ENCODE data around the gene C1GALT1C1.
A peak's percentile ranks its signal among the peaks of the same experiment; 100 is the strongest.

The C1GALT1C1 gene

GRCh38 chrX:120664081-120664480, 34.2 kb upstream of the C1GALT1C1 start:
- no peaks in the 10 kb centered on the region for H3F3A ChIP-seq (ENCODE audit: insufficient read depth, low read length)
- no peaks in the 10 kb centered on the region for H3K27me3 ChIP-seq (ENCODE audit: insufficient read depth, low read length)
- H3K27ac ChIP-seq (ENCODE audit: low read depth, low read length, poor library complexity, severe bottlenecking) = no peak overlapping the region
- H4K20me1 ChIP-seq (ENCODE audit: insufficient read depth, low read length) = no peaks in the 10 kb centered on the region
- H3K9ac ChIP-seq (ENCODE audit: low read length) = no peak overlapping the region
- no peaks in the 10 kb centered on the region for H3K9me2 ChIP-seq (ENCODE audit: low read depth, low read length)
- no peaks in the 10 kb centered on the region for H3K79me2 ChIP-seq (ENCODE audit: insufficient read depth, low read length)
- no peak overlapping the region for H3K4me2 ChIP-seq (ENCODE audit: low read length)
- TF ChIP-seq CTCF (IDR thresholded peaks at IDR 0.05; ENCODE audit: low read length) = peak; percentile 49; the same call in 1 of the 2 replicates
- no peak for TF ChIP-seq EZH2 (IDR thresholded peaks at IDR 0.05; ENCODE audit: borderline replicate concordance, low read length)
- no peaks in the 10 kb centered on the region for H3K9me3 ChIP-seq (ENCODE audit: low read length)
- peaks cover 15% of the 10 kb centered on the region for H3K4me1 ChIP-seq (ENCODE audit: insufficient read depth, low read length, severe bottlenecking)
- H3K36me3 ChIP-seq (ENCODE audit: insufficient read depth, low read length) = no peaks in the 10 kb centered on the region
- no peak overlapping the region for H2AFZ ChIP-seq (ENCODE audit: low read length)
- H3K4me3 ChIP-seq (ENCODE audit: low read depth, low read length, poor library complexity, severe bottlenecking) = no peak overlapping the region

DNA sequence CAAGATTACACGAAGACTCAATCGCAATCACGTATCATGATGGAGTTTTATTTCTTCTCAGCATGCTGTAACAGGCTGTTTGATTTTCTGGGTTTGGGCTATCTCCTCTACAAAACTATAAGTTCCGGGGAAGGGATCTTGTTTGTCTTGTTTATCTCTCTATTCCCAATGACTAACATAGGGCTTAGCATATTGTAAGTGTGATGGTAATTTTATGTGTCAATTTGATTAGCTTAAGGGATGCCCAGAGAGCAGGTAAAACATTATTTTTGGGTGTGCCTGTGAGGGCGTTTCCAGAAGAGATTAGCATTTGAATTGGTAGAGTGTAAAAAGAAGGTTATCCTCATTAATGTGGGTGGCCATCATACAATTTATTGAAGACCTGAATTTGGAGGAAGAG, 32.8 kb upstream of the C1GALT1C1 start:
- TF ChIP-seq EZH2 (IDR thresholded peaks at IDR 0.05; ENCODE audit: borderline replicate concordance, low read length) (no peak), CTCF (IDR thresholded peaks at IDR 0.05; ENCODE audit: low read length) (no peak)
- no peaks in the 10 kb centered on the region for H4K20me1 ChIP-seq (ENCODE audit: insufficient read depth, low read length)
- H3K79me2 ChIP-seq (ENCODE audit: insufficient read depth, low read length) = no peaks in the 10 kb centered on the region
- no peaks in the 10 kb centered on the region for H3F3A ChIP-seq (ENCODE audit: insufficient read depth, low read length)
- no peaks in the 10 kb centered on the region for H3K36me3 ChIP-seq (ENCODE audit: insufficient read depth, low read length)
- no peaks in the 10 kb centered on the region for H3K9me3 ChIP-seq (ENCODE audit: low read length)
- H3K4me3 ChIP-seq (ENCODE audit: low read depth, low read length, poor library complexity, severe bottlenecking) = no peak overlapping the region
- no peak overlapping the region for H3K9ac ChIP-seq (ENCODE audit: low read length)
- no peaks in the 10 kb centered on the region for H3K9me2 ChIP-seq (ENCODE audit: low read depth, low read length)
- H3K27ac ChIP-seq (ENCODE audit: low read depth, low read length, poor library complexity, severe bottlenecking) = no peak overlapping the region
- no peaks in the 10 kb centered on the region for H3K27me3 ChIP-seq (ENCODE audit: insufficient read depth, low read length)
- H2AFZ ChIP-seq (ENCODE audit: low read length) = peak overlapping the region; percentile 63; the same call in 1 of the 2 replicates
- no peak overlapping the region for H3K4me2 ChIP-seq (ENCODE audit: low read length)
- peaks cover 15% of the 10 kb centered on the region for H3K4me1 ChIP-seq (ENCODE audit: insufficient read depth, low read length, severe bottlenecking)

DNA sequence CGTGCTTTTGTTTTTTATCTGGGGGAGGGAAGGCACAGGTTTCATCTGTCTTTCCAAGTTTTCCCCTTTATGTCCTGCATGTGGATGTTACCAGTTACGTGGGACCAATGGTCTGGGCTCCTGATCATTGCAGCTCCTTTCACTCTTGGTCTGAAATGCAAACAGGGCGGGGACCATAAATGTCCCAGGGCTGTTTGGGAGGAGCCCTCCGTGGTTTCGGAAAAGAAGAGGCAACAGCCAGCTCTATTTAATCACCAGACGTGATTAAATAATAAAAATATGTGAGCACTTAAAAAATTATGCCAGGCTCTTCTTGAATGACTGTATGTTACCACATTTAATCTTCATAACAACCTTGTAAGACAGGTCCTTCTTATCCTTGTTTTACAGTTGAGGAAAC, 30.8 kb upstream of the C1GALT1C1 start:
- no peaks in the 10 kb centered on the region for H3K27me3 ChIP-seq (ENCODE audit: insufficient read depth, low read length)
- no peaks in the 10 kb centered on the region for H3F3A ChIP-seq (ENCODE audit: insufficient read depth, low read length)
- no peak overlapping the region for H2AFZ ChIP-seq (ENCODE audit: low read length)
- no peaks in the 10 kb centered on the region for H4K20me1 ChIP-seq (ENCODE audit: insufficient read depth, low read length)
- H3K4me3 ChIP-seq (ENCODE audit: low read depth, low read length, poor library complexity, severe bottlenecking) = no peak overlapping the region
- peaks cover 10% of the 10 kb centered on the region for H3K4me1 ChIP-seq (ENCODE audit: insufficient read depth, low read length, severe bottlenecking)
- TF ChIP-seq EZH2 (IDR thresholded peaks at IDR 0.05; ENCODE audit: borderline replicate concordance, low read length) (no peak), CTCF (IDR thresholded peaks at IDR 0.05; ENCODE audit: low read length) (no peak)
- no peaks in the 10 kb centered on the region for H3K36me3 ChIP-seq (ENCODE audit: insufficient read depth, low read length)
- H3K4me2 ChIP-seq (ENCODE audit: low read length) = no peak overlapping the region
- H3K9me2 ChIP-seq (ENCODE audit: low read depth, low read length) = no peaks in the 10 kb centered on the region
- no peak overlapping the region for H3K9ac ChIP-seq (ENCODE audit: low read length)
- no peaks in the 10 kb centered on the region for H3K9me3 ChIP-seq (ENCODE audit: low read length)
- no peaks in the 10 kb centered on the region for H3K79me2 ChIP-seq (ENCODE audit: insufficient read depth, low read length)
- no peak overlapping the region for H3K27ac ChIP-seq (ENCODE audit: low read depth, low read length, poor library complexity, severe bottlenecking)
